Hematopoietic multipotent progenitor cell treated with erythropoietin and hydrocortisone succinate and interleukin-3 and kit ligand, for 17 days (in vitro differentiated cells): ENCODE results near the gene UCK2.

ENCODE experiments used
- DNase-seq: peaks from one replicate; pipeline ENCODE4 v3.0.0-alpha.2; 2015; ENCODE audit warnings: low spot score

Gene UCK2

DNA sequence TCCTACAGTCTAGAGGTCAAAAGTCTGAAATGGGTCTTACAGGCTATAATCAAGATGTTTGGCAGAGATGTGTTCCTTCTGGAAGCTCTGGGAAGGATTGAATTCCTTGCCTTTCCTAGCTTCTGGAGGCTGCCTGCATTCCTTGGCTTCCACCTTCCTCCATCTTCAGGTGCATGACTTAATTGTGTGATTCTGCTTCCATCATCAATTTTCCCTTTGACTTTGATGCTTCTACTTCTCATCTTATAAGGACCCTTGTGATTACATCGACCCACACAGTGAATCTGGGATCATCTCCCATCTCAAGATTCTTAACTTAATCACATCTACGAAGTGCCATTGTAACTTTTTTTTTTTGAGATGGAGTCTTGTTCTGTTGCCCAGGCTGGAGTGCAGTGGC lies 111.4 kb downstream of the UCK2 start:
- no peak for DNase-seq

DNA sequence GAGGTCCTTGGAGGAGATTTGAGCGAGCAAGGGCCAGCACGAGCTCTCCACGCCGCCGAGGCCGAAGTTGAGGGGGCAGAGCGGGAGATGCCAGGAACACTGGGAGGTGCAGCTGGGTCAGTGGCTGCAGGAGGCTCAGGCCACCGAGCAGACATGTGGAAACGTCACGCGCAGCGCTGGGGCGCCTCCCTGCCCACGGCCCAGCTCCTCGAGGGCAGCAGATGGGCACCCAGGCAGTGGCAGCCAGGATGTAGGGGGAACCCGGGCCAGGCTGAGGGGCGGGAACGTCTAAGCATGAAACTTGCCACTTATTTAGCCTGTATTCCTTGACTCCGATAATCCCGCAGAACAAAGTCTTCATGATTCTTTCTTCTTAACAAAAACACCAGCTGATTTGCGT lies 114.1 kb downstream of the UCK2 start:
- DNase-seq, result no peak

DNA sequence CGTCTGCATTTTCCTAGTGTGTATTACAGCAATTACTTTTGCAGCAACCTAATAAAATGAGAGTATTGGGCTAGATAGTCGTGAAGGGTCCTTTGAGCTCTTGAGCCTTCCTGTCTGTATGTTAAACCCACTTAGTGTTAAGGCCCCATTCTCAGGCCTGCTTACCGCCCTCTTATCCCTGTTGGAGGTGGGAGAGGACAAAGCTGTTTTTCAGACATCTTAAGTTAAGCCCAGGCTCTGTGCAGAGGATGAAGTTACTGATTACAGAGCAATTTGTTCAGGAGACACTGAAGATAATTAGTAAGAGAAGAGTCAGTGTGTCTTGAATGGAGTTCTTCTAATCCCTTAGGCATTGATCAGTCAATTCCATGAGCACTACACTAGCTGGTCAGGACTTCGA lies 114.6 kb downstream of the UCK2 start:
- DNase-seq, result no peak

DNA sequence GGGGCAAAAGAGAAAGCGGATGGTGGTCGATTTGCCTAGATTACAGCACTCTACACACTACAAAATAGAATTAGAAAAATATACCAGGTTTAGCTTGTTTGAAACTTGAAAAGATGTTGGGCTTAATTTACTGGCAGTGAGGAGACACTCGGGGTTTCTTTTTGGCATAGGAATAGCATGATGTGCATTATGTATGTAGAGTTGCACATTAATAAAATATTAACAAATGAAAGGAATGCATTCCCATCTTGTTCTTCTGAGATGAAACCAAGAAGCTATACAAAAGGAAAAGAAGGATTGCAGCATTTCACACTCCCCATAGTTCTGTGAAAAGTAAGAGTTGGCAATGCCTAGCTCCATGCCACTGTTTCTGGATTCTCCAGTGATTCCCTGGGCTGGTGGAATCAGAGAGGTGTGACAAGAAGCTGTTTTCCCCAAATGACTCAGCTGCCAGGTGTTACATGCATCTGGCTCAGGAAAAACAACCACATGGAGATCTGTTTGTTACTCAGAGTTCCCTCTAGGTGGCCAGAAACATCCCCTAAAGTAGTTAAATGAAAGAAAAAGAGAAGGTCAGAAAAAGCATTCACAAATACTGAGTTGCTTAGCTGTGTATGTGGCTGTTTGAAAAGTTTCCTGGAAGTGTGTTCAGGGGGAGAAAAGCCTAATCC lies 115.6 kb downstream of the UCK2 start:
- DNase-seq, result no peak

DNA sequence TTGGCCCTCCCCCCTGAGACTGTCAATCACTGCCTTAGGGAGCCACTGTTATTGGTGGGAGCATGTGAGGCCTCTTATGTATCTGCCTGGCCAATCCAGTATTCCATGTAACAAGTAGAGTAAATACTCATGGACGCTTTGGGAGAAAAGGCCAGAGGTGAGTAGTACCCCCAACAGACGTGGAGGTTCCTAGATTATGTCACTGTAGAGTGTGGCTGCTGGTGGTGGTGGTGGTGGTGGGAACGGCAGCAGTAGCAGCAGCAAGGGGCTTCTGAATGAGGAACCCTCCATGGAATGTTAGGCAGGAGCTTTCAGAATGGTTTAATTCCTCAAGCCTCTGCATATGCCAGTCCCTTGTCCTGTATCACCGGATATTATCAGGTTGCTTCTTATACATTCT lies 118.5 kb downstream of the UCK2 start:
- no peak for DNase-seq

DNA sequence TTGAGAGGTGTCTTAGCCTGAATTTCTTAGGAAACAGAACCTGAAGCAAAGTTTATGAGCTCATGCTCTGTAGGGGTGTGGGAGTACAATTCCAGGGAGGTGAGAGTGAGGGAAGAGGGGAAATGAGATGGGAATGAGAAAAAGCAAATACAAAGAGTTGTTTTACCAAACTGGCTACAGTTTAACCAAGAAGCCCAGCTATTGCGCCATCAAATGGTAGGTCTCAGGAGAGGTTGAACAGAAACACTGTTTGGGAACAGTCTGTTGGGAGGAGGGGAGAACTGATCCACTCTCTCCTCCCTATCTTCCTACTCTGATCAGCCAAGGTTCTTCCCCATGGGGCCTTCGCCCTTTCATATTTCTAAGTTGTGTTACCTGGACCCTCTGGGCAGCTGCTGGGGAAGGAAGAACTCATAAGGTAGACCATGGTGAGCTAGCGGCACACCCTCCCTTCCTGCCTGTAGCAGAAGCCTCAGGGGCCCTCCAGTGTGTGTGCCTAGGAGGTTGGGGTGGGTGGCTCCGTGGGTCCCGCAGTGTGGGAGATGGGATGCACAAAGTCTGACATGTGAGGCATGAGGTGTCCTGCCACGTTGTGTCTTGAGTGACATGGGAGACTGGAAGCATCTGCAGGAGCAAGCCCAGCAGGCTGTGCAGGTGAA lies 120.5 kb downstream of the UCK2 start:
- no peak for DNase-seq

DNA sequence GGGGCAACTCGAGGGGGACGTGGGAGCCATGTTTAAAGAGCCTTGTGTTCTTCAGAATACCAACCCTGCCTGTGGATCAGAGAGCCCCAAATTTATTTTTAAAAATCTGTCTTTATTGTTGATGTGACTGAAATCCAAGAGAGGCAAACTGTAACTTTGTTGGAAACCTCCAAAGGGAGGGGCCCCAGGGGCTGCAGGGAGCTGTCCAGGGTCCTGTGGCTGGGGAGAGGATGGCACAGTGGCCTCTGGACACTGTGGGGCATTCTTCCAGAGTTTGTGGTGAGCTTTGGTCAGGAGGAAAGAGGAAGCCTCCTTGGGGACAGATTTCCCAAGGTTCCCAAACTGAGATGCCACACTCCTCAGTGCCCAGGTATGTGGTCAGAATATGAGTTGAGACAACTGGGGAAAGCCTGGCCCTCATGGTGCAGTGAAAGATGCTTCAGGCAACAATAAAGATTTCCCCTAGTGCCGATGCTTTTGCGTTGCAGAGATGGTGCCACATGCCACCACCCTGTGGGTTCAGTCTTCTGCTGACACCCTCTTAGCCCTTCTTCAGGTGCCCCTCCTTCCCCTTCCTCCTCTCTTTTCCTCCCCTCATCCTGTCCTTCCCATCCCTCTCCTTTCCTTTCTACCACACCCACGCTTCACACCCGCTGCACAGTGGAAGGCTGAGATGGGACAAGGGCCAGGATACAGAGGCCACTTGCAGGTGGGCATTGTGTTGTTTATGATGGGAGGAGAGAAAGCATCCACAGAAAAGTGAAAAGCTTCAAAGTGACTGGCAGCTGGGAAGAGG lies 122.1 kb downstream of the UCK2 start:
- DNase-seq, result no peak

DNA sequence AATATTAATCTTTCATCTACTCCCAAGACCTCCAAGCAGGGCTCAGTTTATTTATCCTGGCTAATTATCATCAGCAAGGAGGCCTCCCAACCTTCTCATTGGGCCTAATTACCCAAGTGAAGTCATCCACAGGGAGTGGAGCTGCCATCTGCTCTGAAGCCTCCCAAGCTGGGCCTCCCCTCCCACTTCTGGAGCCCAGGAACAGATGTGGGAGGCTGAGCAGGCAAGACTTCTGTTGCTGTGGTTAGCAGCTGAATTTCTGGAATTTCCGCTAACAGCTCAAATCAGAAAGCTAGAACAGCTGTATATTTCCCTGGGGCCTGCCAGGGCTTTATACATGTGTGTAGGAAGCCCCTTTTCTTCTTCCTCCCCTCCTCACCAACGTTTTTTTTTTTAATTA lies 127.5 kb downstream of the UCK2 start:
- no peak for DNase-seq

DNA sequence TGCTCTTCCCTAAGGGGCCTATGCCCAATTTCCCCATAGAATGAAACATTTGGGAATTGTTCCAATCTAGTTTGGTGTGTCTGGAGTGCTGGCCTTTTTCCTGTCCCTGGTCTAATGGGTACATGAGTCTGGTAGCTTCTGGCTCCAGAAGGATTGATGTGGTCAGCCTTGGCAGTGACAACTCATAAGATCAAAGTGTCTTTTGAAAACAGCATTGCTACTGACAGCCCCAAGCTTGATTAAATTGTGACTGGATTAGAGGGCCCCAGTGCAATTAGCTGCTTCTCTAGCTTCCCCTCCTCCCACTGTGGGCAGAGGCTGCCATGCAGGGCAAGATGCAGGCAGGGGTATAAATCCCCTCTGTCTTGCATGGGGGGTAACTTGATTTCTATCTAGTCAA lies 130.9 kb downstream of the UCK2 start:
- DNase-seq, result no peak

DNA sequence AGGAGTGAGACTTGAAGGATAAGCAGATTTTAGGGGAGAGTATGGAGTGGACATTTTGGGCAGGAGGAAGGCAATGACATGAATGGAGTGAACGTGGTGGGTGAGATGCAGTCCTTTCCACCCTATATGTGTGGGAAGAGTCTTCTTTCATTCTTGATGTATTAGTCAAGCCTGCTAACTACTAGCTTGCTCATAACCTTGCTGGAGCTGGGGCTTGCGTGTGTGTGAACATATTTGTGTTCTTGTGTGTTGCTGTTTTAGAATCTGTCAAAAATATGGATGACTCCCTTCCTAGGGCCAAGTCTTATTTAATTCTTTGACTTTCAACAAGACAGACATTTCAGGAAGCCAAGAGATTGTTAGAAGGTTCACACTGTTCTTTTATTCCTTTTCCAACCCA lies 132.7 kb downstream of the UCK2 start:
- no peak for DNase-seq

DNA sequence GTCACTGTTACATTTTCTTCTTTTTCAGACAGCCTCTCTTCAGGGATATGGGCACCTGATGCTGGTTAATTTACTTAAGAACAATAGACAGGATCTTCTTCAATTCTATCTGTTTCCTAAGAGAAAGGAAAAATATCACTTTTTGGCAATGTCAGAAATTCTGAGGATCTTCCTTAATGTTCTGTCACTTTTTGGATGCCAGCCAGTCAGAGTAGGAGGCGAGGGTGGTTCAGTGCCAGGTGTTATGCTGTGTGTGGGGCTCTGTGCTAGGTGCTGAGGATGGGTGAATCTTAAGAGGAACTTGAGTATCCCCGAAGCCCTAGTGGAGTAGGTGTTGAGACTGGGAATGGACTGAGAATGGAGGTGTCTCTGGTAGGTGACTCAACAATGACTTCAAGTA lies 133.5 kb downstream of the UCK2 start:
- DNase-seq, result no peak
